Endothelial cell of umbilical vein (primary cell): ENCODE measurements around the gene RPRD2. TPM values are rescaled to one million over a fixed set of nuclear protein-coding genes. Genes with fewer than 3 reads are reported as not detected.

ENCODE experiments used
- BruUV-seq: library from RNA; stranded (reverse); fragments of 400-500 nt; replicated peaks from 2 replicates; lab custom pipeline; 2021; lab: Mats Ljungman, UMichigan
- CTCF ChIA-PET: fragments of 300-600, 350-600 bp; sonication (Branson Sonifier 250); formaldehyde crosslinking; loops from one replicate; lab custom pipeline; 2021; ENCODE audit warnings: antibody characterized with exemption, inconsistent platforms; lab: Charles Lee
- POLR2A ChIA-PET: fragments of 300-600, 350-600 bp; sonication (Branson Sonifier 250); formaldehyde crosslinking; loops from one replicate; lab custom pipeline; 2021; ENCODE audit warnings: antibody characterized with exemption, inconsistent platforms; lab: Charles Lee
- DNase-seq: peaks from one replicate; pipeline ENCODE4 v3.0.0-alpha.2; 2011; ENCODE audit warnings: low read depth, low spot score
- FAIRE-seq: peaks from 2 replicates; lab custom pipeline; 2011; peaks lifted over from hg19 to GRCh38; lab: Jason Lieb, UNC
- H2AFZ ChIP-seq: 2 replicates; pipeline ENCODE4 v1.6.0; 2012; ENCODE audit warnings: low read depth, low read length, control low read depth, inconsistent platforms
- H3K27ac ChIP-seq: 2 replicates; pipeline ENCODE4 v1.5.1; 2011; ENCODE audit warnings: low read depth, mild to moderate bottlenecking, control low read depth, low read length, moderate library complexity; ENCODE audit not compliant: insufficient read depth
- H3K27me3 ChIP-seq, 2 experiments: 2 replicates each; pipeline versions ENCODE4 v1.6.0 to v1.6.1; 2011; ENCODE audit warnings: low read length in 2 of 2, mixed read lengths in 1 of 2; ENCODE audit not compliant: control insufficient read depth in 2 of 2, insufficient read depth in 2 of 2
- H3K36me3 ChIP-seq, 2 experiments: 2 replicates in 1 of 2; 3 replicates in 1 of 2; pipeline ENCODE4 v1.5.1; 2011; ENCODE audit warnings: low read length in 2 of 2, mild to moderate bottlenecking in 1 of 2, moderate library complexity in 1 of 2; ENCODE audit not compliant: control insufficient read depth in 2 of 2, insufficient read depth in 2 of 2; ENCODE audit errors: extremely low read depth in 1 of 2
- H3K4me1 ChIP-seq: 3 replicates; pipeline ENCODE4 v1.5.1; 2011; ENCODE audit warnings: mild to moderate bottlenecking, low read length; ENCODE audit not compliant: control insufficient read depth, insufficient read depth; ENCODE audit errors: extremely low read depth
- H3K4me2 ChIP-seq: 2 replicates; pipeline ENCODE4 v1.6.1; 2011; ENCODE audit warnings: low read length, control low read depth, mixed read lengths; ENCODE audit not compliant: insufficient read depth
- H3K4me3 ChIP-seq, 3 experiments: fragments of 200-600 bp in 1 of 3; sonication (generic), shearing (Covaris generic) in 1 of 3; replicated peaks in 1 of 3; 2 replicates each; pipeline ENCODE4 v1.5.1; 2011 to 2016; ENCODE audit warnings: control low read depth in 3 of 3, low read length in 3 of 3, mild to moderate bottlenecking in 2 of 3, inconsistent platforms in 1 of 3, low read depth in 1 of 3, moderate library complexity in 1 of 3; ENCODE audit not compliant: insufficient read depth in 1 of 3
- H3K79me2 ChIP-seq: 2 replicates; pipeline ENCODE4 v1.6.0; 2012; ENCODE audit warnings: low read length, inconsistent platforms; ENCODE audit not compliant: control insufficient read depth, insufficient read depth
- H3K9ac ChIP-seq: replicated peaks from 2 replicates; pipeline ENCODE3; 2011; ENCODE audit warnings: low read length, control low read depth; ENCODE audit not compliant: insufficient read depth; ENCODE audit errors: extremely low read depth
- H3K9me1 ChIP-seq: replicated peaks from 3 replicates; pipeline ENCODE4 v1.6.0; 2011; ENCODE audit warnings: mild to moderate bottlenecking, low read length; ENCODE audit not compliant: control insufficient read depth, insufficient read depth; ENCODE audit errors: extremely low read depth
- H3K9me3 ChIP-seq: replicated peaks from 2 replicates; pipeline ENCODE4 v1.5.1; 2012; ENCODE audit warnings: low read length, inconsistent platforms; ENCODE audit not compliant: control insufficient read depth, insufficient read depth
- H4K20me1 ChIP-seq: replicated peaks from 2 replicates; pipeline ENCODE3; 2011; ENCODE audit warnings: mild to moderate bottlenecking, low read length; ENCODE audit not compliant: control insufficient read depth, insufficient read depth; ENCODE audit errors: extremely low read depth
- EZH2 ChIP-seq: IDR thresholded peaks from 2 replicates; pipeline ENCODE4 v1.6.1; 2012; ENCODE audit warnings: borderline replicate concordance, low read depth, mild to moderate bottlenecking, moderate library complexity, low read length, inconsistent platforms; ENCODE audit not compliant: severe bottlenecking
- FOS ChIP-seq: IDR thresholded peaks from 2 replicates; pipeline ENCODE4 v1.6.1; 2011; ENCODE audit warnings: mild to moderate bottlenecking, low read length, moderate library complexity, borderline replicate concordance; ENCODE audit not compliant: insufficient read depth
- GATA2 ChIP-seq: IDR thresholded peaks from 2 replicates; pipeline ENCODE4 v1.7.0; 2011; ENCODE audit warnings: low read depth, mild to moderate bottlenecking, moderate library complexity, mixed read lengths, low read length; ENCODE audit not compliant: insufficient read length, insufficient read depth
- JUN ChIP-seq: IDR thresholded peaks from 2 replicates; pipeline ENCODE4 v1.6.1; 2011; ENCODE audit warnings: borderline replicate concordance, low read depth; ENCODE audit not compliant: insufficient read length, insufficient read depth
- MYC ChIP-seq: IDR thresholded peaks from one replicate; pipeline ENCODE4 v1.6.1; 2011; ENCODE audit warnings: mild to moderate bottlenecking, low read depth, low read length
- POLR2A ChIP-seq: IDR thresholded peaks from 2 replicates; pipeline ENCODE4 v1.6.1; 2012; ENCODE audit warnings: low read depth, mild to moderate bottlenecking, control low read depth, low read length
- POLR2AphosphoS5 ChIP-seq: IDR thresholded peaks from 2 replicates; pipeline ENCODE4 v1.6.1; 2012; ENCODE audit warnings: low read depth, mild to moderate bottlenecking, control low read depth, low read length, moderate library complexity; ENCODE audit not compliant: insufficient read depth
- dilution Hi-C: fragments of 300-500 bp; cut with MboI; formaldehyde crosslinking; loops from one replicate; pipeline ENCODE4 v1.15.0; 2019; ENCODE audit warnings: low sequenced_read_pairs; ENCODE audit not compliant: extremely low pct_ligation_motif_present
- intact Hi-C: fragments of 100-400 bp; cut with micrococcal nuclease; formaldehyde crosslinking; loops from one replicate; pipeline ENCODE4 v1.10.0; 2022
- microRNA-seq: library from miRNA; unstranded; fragments of <30 nt; microRNA quantifications from one replicate; pipeline ENCODE4 v1.2.0, GENCODE V29; 2021; ENCODE audit warnings: borderline number of aligned reads, borderline replicate concordance
- polyA plus RNA-seq, 4 experiments: library from polyadenylated mRNA; depleted of rRNA in 3 of 4; stranded (reverse) in 3 of 4; unstranded in 1 of 4; fragments of >200 nt; gene quantifications; 2 replicates each; pipeline versions ENCODE4 v1.2.1 to v1.2.3, GENCODE V29; 2011 to 2012; ENCODE audit warnings: missing spikeins in 1 of 4
- total RNA-seq: library from RNA; stranded (reverse); gene quantifications from 2 replicates; pipeline ENCODE4 v1.2.3, GENCODE V29; 2021
- TF ChIP-seq, protein P1 (sequence below): IDR thresholded peaks from 2 replicates; pipeline ENCODE4 v1.6.1; 2011; ENCODE audit not compliant: insufficient read depth, insufficient read length
- TF ChIP-seq, protein P2 (sequence below), 2 donors: IDR thresholded peaks; 1 replicate in 1 of 2; 2 replicates in 1 of 2; pipeline ENCODE4 v1.5.1; 2011; ENCODE audit warnings: low read length in 2 of 2, mild to moderate bottlenecking in 2 of 2, moderate library complexity in 2 of 2, control low read depth in 1 of 2, inconsistent platforms in 1 of 2, low read depth in 1 of 2; ENCODE audit not compliant: insufficient read depth in 1 of 2; ENCODE audit errors: extremely low read depth in 1 of 2

Gene RPRD2
- total and polyA plus RNA-seq, 2 donors (not counting 3 experiments of a cell fraction or from before 2014, with no cell fraction given) = 12.9 to 23.9 TPM

DNA sequence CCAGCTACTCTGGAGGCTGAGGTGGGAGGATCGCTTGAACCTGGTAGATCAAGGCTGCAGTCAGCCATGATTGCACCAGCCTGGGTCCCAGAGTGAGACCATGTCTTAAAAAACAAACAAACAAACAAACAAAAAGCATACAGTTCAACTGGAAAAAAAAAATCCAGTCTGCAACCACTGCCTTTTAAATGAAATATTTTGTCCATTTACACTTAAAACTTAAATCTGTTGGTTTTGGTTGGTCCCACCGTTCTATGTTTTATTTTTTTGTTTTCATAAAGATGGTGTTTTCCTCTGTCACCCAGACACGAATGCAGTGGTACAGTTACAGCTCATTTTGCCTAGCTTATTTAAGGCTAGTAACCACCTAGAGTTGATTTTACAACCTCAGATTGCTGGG lies 161.4 kb downstream of the RPRD2 start:
- ChIA-PET CTCF (no interaction called here), POLR2A (no interaction called here)
- intact Hi-C loops = no loop called here
- Histone ChIP-seq H3K4me3 (no peak overlapping the region), H3K9ac (no peak overlapping the region), H3K27ac (no peak overlapping the region), H2AFZ (no peak overlapping the region), H3K79me2 (no peaks in the 10 kb centered on the region), H3K9me1 (no peaks in the 10 kb centered on the region), H3K4me2 (no peak overlapping the region), H3K4me1 (no peaks in the 10 kb centered on the region), H3K9me3 (no peaks in the 10 kb centered on the region), H3K27me3 (no peaks in the 10 kb centered on the region), H4K20me1 (no peaks in the 10 kb centered on the region), H3K36me3 (no peaks in the 10 kb centered on the region)
- no peak for FAIRE-seq
- dilution Hi-C loops = no loop called here
- DNase-seq = no peak
- no TSS peak for BruUV-seq
- TF ChIP-seq JUN (no peak), POLR2A (no peak), GATA2 (no peak), MYC (no peak), POLR2AphosphoS5 (no peak), EZH2 (no peak), FOS (no peak)
- TF ChIP-seq, protein P1, sequence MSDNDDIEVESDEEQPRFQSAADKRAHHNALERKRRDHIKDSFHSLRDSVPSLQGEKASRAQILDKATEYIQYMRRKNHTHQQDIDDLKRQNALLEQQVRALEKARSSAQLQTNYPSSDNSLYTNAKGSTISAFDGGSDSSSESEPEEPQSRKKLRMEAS = no peak
- TF ChIP-seq, protein P2, sequence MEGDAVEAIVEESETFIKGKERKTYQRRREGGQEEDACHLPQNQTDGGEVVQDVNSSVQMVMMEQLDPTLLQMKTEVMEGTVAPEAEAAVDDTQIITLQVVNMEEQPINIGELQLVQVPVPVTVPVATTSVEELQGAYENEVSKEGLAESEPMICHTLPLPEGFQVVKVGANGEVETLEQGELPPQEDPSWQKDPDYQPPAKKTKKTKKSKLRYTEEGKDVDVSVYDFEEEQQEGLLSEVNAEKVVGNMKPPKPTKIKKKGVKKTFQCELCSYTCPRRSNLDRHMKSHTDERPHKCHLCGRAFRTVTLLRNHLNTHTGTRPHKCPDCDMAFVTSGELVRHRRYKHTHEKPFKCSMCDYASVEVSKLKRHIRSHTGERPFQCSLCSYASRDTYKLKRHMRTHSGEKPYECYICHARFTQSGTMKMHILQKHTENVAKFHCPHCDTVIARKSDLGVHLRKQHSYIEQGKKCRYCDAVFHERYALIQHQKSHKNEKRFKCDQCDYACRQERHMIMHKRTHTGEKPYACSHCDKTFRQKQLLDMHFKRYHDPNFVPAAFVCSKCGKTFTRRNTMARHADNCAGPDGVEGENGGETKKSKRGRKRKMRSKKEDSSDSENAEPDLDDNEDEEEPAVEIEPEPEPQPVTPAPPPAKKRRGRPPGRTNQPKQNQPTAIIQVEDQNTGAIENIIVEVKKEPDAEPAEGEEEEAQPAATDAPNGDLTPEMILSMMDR (IDR thresholded peaks at IDR 0.05; ENCODE audit: extremely low read depth in 1 of 2, insufficient read depth in 1 of 2, low read depth in 1 of 2, low read length in 2 of 2) = no peak

Small RNA genes within 50 kb of the gene (microRNA-seq; reads per million reads assigned to microRNA genes)
- not detected for gene MIR6878

Other genes starting within 250 kb of the RPRD2 start
- 101 and 121 TPM in 2 replicates for gene PLEKHO1, start 214.2 kb upstream of the RPRD2 start, total RNA-seq
- 59.8 and 71.9 TPM in 2 replicates for gene PLEKHO1, start 214.2 kb upstream of the RPRD2 start, polyA plus RNA-seq
- gene ANP32E, start 128.0 kb upstream of the RPRD2 start, total RNA-seq = 53.4 and 57.9 TPM in 2 replicates
- 3.9 and 6.8 TPM in 2 replicates for gene ANP32E, start 128.0 kb upstream of the RPRD2 start, polyA plus RNA-seq
- gene CA14, start 106.4 kb upstream of the RPRD2 start, total RNA-seq = not detected in 2 replicates
- not detected in 2 replicates for gene CA14, start 106.4 kb upstream of the RPRD2 start, polyA plus RNA-seq
- gene APH1A, start 95.1 kb upstream of the RPRD2 start, total RNA-seq = 157 and 165 TPM in 2 replicates
- 325 and 344 TPM in 2 replicates for gene APH1A, start 95.1 kb upstream of the RPRD2 start, polyA plus RNA-seq
- gene C1orf54, start 91.4 kb upstream of the RPRD2 start, total RNA-seq = 30.4 and 35.5 TPM in 2 replicates
- 52.6 and 66.9 TPM in 2 replicates for gene C1orf54, start 91.4 kb upstream of the RPRD2 start, polyA plus RNA-seq
- 1.0 and 2.4 TPM in 2 replicates for gene CIART, start 81.6 kb upstream of the RPRD2 start, total RNA-seq
- gene CIART, start 81.6 kb upstream of the RPRD2 start, polyA plus RNA-seq = 4.2 and 4.3 TPM in 2 replicates
- gene MRPS21, start 70.3 kb upstream of the RPRD2 start, total RNA-seq = 73.0 and 76.7 TPM in 2 replicates
- gene MRPS21, start 70.3 kb upstream of the RPRD2 start, polyA plus RNA-seq = 54.8 and 63.1 TPM in 2 replicates
- 66.8 and 79.3 TPM in 2 replicates for gene PRPF3, start 42.6 kb upstream of the RPRD2 start, total RNA-seq
- gene PRPF3, start 42.6 kb upstream of the RPRD2 start, polyA plus RNA-seq = 23.5 and 25.5 TPM in 2 replicates
- 20.6 and 21.5 TPM in 2 replicates for gene TARS2, start 123.3 kb downstream of the RPRD2 start, total RNA-seq
- gene TARS2, start 123.3 kb downstream of the RPRD2 start, polyA plus RNA-seq = 17.9 and 22.0 TPM in 2 replicates
- gene ECM1, start 144.0 kb downstream of the RPRD2 start, total RNA-seq = 7.2 and 7.3 TPM in 2 replicates
- gene ECM1, start 144.0 kb downstream of the RPRD2 start, polyA plus RNA-seq = 16.6 and 20.5 TPM in 2 replicates
- not detected in 2 replicates for gene FALEC, start 151.6 kb downstream of the RPRD2 start, total RNA-seq
- not detected in 2 replicates for gene FALEC, start 151.6 kb downstream of the RPRD2 start, polyA plus RNA-seq
- gene ADAMTSL4, start 185.3 kb downstream of the RPRD2 start, total RNA-seq = 0.37 and 0.73 TPM in 2 replicates
- 0.96 and 1.0 TPM in 2 replicates for gene ADAMTSL4, start 185.3 kb downstream of the RPRD2 start, polyA plus RNA-seq
- gene MCL1, start 215.5 kb downstream of the RPRD2 start, total RNA-seq = 186 and 212 TPM in 2 replicates
- gene MCL1, start 215.5 kb downstream of the RPRD2 start, polyA plus RNA-seq = 63.9 and 87.3 TPM in 2 replicates